Fibroblast of skin of back (primary cell): ENCODE measurements around the gene KRT4.
"Not testable (repeated sequence)": the region's sequence is repeated elsewhere in the genome, so short reads cannot be mapped to it uniquely, and the experiment has no call there.

Experiments
- DNase-seq: peaks from one replicate; pipeline ENCODE4 v3.0.0-alpha.2; 2013

KRT4 gene

DNA sequence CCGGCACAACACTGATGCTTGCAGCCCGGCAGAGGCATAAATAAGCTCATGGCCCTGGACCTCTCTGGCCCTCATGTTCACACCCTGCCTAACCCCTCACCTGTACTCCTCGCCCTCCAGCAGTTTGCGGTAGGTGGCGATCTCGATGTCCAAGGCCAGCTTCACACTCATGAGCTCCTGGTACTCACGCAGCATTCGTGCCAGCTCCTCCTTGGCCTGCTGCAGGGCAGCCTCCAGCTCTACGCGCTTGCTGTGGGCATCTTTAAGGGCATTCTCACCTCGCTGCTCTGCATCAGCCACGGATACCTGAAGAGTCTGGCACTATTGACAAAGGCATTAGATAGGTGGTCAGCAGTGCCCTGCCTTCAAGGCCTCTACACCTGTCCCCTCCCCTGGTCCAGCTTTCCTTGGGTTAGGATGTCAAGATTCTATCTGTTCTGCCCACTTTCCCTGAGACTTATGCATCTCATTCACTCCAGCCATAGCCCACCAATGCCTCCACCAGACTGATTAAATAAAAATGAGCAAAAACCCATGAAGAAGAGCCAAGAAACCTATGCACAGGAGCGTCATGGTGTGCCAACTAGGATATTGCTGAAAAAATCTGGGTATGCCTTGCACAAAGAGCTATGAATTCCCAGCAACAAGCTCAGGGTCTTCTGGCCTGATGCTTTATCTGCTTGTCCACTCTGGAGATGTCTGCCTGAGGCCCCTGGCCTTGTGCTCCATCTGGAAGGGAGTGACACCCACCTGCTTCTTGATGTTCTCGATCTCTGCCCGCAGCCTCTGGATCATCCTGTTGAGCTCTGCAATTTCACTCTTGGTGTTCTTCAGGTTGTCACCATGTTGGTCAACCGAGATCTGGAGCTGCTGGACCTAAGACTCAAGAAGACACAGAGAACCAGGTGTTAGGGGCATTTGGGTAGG is 6.1 kb downstream of the KRT4 start:
- no peak for DNase-seq

DNA sequence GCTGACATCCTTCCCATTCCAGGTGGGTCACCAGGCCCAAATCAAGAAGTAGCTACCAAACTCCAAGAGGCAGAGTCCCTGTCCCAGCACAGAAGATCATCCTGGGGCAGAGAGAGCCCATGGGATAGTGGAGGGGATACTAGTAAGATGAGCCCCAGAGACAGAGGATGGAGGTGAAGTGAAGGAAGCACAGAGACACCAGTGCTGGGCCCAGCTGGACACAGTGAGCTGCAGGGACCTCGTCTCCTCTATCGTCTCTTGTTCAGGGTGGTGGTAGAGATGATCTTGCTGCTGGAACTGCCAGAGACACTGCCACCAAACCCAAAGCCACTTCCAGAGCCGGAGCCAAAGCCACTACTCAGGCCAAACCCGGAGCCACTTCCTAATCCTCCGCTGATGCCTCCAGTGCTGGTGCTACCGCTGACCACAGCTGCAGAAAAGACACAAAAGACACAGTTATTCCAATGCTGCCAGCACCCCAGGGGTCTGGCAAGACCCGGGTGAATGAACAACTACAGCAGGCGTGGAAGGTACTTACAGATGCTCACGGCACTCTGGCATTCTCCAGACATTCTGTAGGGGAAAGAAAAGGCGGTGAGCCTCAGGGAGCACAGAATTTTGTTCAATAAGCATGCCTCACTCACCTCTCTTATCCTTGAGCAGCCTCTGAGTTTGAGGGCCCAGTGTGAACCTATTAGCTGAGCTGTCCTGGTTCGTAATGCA is 6.9 kb downstream of the KRT4 start:
- DNase-seq, result no peak

DNA sequence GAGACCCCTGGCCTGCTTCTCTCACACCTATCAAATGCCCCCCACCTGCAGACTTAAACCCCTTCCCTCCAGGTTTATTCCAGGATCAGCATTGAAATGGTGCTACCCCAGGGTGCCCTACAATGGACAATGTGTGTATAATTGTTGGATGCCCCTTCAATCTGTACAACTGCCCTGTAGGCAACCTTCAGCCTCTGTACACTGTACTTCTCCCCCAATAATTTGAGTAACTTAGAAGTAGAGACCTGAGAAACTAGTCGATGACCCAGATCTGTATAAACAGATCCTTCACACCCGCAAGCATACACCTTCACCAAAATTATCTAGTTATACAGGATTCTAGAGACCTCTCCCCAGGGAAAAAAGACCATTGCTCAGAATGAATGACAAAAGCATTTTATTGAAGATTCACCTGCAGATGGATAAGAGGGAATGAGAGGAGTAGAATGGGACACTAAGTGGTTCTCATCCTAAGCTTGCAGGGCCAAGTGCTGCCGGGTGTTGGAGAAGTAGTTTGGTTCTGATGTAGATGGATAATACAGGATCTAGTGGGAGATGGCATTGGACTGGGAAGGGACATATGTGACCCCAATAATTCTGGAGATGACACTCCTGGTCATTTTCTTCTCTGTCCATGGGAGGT is 7.6 kb downstream of the KRT4 start:
- no peak for DNase-seq

DNA sequence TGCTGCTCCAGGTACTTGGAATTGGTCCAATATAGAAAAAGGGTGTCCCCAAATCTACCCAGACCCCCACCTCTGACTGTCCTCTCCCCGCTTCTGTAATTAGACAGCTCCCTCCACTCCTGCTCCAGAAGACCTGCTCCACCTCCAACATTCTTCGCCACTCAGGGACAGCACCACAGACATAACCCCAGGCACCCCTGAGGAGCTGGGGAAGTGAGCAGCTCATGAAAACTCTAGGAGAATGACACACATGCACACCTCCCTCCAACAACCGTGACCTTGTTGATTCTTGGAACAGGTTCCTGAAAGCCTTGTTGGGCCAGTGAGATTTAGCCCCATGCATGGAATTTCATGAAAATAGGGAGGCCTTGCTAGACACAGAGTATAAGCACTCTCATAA is 8.2 kb downstream of the KRT4 start:
- DNase-seq, result no peak

DNA sequence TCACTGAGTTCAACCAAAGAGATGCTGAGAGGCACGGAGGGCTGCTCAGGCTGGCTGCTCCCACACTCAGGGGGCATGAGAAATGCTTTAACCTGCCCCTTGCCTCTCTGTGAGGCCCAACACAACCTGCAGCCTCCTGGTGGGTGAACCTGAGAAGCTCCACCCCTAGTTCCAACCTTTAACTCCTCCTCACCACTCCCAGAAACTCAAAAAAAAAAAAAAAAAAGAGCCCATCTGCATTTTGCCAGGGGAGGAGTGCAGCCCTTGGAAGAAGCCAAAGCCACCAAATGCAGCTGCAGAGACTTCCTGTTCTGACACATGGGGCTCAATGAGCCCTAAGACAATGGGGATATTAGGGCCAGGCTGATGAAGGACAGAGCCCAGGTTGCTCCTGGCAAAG is 8.9 kb downstream of the KRT4 start:
- DNase-seq, result no peak

DNA sequence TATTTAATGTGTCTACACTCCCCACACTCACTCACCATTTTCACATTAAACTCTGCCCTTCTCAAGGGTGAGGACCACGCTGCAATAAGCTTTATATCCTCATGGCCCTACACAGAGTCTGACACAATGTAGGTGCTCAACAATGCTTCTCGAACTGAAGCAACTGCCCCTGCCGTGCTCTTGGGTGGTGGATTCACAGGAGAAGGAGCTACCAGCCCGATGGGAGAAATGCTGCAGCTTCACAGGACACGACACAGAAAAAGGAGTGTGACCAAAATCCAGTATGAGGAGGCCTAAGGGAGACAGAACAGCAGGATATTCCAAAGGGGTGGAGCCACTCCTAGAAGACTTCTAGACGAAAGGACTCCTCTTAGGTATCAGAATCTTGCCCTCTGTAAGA is 11.5 kb downstream of the KRT4 start:
- DNase-seq, result no peak

DNA sequence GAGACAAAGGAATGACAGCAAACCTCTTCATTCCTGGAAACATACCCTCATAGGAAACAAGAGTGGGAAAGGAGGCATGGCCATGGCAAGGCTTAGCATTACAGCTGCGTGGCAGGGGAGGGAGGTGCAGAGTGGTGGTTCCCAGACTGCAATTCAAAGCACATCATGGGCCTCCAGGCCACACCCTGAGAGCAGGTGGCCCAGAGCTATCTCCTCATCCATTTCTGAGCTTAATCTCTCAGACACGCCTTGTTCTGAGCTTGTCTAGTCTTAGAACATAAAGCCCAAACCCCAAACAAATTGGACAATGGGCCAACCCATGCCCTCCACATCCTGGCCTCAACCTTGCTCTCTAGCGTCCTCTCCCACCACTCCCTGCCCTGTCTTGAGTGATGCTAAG is 12.1 kb downstream of the KRT4 start:
- DNase-seq, result no peak

DNA sequence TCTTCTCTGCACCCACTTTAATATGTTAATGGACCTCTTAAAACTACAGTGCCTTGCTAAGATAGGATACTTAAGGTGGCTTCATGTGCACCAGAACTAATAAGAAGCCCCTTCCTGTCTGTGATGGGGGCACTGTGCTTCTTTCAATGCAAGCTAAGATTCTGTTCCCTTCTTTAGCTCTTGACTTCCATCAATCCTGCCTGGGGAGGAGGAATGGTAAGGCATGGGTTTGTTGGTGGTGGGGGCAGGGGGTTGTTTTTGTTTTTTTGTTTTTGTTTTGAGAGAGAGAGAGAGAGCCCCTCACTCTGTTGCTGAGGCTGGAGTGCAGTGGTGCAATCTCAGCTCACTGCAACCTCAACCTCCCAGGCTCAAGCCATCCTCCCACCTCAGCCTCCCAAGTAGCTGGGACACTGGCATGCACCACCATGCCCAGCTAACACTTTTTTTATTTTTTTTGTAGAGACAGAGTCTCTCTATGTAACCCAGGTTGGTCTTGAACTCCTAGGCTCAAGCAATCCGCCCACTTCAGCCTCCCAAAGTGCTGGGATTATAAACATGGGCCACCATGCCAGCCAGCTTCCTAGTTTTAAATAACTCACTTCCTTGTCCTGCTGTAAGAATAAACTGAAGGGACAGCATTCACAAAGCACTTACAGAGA is 13.5 kb downstream of the KRT4 start:
- DNase-seq, result no peak

DNA sequence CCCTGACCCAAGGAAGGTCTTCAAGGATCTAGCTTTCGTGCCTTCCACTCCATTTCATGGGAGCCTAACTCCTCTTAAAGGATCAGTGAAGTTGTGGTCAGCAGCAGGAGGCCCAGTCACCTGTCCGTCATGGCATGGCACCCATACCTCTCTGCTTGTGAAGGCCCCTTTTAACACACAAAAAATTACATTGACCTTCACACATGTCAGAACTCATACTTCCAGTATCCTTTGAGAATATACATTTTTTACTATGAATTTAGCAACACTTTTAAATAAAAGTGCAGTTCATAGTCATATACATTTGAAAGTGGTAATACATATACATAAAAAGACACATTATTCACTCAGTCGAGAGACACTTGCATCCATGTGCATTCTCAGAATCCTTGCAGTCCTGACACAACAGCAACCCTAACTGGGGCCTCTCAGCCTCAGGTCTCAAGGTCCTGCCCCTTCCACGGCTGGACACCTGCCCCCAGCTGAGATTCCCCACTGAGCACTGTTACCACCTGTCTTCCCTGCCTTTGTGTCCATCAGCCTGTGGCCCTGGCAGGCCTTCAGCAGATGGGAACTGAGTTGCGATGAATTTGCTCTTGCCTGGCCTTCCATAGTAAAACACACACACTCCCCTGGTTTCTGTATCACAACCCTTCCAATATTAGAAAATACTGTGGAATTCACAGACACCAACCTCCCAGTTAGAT is 14.3 kb downstream of the KRT4 start:
- DNase-seq, result no peak

DNA sequence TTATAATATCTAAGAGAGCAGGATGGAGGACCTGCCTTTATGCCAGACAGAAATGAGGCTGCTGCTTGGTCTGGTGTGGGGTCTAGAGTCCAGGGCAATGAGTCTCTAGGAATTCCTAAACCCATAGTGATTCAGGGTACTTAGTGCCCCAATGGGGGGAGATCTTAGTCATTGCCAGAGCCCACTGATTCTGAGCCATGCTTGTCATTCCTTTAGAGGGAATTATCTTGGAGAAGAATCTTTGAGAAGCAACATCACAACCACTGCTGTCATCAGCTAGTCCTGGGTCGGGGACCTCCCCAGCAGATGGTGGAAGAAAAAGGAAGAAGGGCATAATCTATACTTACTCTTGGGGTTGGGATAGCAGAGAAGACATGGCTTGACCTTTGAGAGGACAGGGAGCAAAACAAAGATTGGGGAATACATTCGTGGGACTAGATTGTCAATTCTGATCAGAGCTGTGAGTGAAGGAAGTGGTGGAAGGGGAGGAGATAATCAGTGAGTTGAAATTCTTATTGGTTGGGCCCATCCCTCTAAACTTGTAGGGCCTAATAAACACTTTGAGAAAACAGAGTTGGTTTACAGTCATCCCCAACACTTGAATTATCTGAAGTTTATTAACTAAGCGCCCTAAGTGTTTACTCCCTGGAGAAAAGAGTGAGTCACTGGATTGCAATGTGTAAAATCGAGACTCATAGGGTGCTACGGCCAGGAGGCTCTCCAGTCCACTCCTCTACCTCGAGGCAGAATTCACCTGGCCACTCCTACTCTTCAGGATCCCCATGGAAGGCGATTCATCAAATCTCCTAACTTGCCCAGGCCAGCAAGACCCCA is 15.0 kb downstream of the KRT4 start:
- peak; percentile 82 for DNase-seq

DNA sequence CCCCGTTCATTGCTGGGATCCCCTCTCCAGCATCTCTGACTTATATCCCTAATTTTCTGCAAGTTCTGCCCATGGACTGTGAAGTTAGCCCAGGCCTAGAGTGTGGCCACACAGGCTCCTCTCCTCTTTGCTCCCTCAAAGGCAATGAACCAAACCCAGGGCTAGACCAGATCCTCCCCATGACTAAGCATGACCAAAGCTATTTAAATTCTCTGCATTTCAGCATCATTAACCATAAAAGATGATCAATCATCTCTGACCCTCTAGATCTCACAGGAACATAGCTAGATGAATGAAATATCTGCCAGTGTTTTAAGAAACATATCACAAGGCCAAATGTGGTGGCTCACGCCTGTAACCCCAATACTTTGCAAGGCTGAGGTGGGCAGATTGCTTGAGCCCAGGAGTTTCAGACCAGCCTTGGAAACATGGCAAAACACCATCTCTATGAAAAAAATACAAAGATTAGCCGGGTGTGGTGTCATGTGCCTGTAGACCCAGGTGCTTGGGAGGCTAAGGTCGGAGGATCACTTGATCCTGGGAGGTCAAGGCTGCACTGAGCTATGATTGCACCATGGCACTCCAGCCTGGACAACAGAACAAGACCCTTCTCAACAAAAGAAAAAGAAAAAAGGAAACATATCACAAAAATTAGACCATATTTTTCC is 15.8 kb downstream of the KRT4 start:
- DNase-seq, result peak; percentile 75

DNA sequence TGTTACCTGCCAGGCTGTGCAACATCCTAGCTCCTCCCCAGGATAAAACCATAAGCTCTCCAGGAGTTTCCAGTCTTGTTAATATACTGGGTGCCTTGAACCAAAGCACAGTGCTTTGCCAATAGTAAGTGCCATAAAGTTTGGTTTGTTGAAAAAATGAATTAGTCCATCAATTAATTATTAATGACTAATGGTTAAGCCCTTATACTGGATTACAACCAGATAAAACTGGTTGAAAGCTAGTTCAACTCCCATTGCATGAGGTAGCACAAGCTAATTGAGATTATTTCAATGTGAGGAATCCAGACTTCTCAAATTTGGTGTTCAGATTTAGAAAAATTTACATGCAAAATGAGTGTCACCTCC is 16.4 kb downstream of the KRT4 start:
- DNase-seq, result no peak

DNA sequence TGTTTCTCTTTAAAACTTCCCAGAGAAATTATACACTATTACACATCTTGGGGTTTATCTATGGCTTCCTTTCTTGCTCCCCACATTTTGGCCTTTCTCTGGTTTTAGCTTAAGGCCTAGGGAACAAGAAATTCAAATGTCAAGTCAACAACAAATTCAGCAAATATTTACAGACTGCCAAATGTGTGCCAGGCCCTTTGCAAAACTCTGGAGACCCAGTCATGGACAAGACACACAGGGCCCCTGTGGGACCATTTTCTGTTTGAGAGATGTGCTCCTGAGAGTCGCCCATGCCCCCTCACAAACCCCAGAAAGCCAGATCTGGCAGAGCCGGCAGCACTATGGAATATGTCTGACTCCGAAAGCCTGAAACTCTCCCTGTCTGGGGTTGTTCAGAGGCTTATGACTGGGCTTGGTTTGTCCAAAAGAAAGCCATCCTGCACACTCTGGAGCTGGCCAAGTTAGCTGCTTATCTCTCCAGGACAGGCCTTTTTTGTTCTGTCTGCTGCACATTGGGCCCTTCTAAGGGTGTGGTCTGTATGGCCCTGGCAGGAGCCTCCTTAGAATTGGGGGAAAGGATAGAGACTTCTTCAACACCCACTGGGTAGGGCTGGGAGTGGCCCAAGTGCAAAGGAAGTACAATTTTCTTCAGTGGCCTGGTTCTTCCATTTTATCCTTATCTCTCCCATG is 16.9 kb downstream of the KRT4 start:
- no peak for DNase-seq

DNA sequence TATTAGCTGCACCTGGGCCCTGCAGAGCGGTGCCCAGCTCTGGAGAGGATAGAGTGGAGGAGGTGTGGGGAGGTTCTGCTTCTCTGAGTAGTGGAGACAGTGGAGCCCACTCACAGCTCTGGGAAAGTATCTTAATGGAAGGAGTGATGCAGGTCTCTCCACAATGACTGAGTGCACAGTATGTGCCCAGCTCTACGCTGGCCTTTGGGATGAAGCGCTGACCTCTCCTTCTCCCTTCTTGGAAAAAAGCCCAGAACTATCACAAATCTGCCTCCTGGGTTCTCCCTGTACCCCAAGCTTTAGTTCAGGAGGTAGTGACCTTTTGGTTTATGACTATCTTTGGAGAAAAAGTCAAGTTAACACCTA is 17.5 kb downstream of the KRT4 start:
- DNase-seq, result no peak

DNA sequence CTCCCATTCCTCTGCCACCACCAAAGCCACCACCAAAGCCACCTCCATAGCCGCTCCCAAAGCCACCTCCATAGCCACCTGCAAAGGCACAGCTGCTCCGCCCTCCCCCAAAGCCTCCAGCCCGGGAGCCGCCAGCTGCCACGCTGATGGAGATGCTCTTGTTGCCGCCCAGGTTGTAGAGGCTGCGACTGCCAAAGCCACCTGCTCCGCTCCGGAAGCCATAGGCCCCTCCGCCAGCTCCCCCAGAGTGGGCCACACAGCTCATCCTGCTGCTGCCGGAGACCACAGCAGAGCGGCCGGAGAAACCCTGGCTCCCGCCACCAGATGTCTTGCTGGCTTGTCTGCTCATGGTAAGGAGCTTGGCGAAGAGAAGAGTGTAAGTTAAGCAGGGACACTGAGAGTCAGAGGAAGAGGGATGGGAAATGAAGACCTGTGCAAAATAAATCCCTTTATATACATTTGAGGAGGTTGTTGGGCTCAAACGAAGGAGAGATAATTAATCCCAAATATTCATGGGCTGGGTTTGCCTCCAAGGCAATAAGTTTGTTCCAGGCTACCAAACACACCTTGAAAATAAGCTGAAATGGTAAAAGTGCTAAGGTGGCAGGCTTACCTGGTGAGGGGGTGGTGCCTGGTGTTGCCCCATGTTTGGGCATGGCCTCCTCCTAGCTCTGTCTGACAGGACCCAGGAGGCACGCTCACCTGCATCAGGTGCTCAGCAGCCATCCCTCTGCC is 18.1 kb downstream of the KRT4 start, which contains the start of gene KRT3:
Gene KRT3 (minus strand): TSS at position 424 of the 735 bp plus-strand sequence. CDS start 75 bp downstream, at position 349.
- DNase-seq, result no peak

DNA sequence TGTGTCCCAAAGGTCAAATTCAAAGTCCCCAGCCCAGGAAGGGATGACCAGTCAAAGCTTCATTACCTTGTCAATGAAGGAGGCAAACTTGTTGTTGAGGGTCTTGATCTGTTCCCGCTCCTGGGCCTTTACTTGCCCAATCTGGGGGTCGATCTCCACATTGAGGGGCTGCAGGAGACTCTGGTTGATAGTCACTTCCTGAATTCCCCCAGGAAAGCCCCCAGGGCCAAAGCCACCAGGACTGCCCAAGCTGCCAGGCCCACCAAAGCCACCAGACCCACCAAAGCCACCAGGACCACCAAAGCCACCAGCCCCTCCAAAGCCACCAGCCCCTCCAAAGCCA is 18.6 kb downstream of the KRT4 start:
- DNase-seq, result not testable (repeated sequence)

DNA sequence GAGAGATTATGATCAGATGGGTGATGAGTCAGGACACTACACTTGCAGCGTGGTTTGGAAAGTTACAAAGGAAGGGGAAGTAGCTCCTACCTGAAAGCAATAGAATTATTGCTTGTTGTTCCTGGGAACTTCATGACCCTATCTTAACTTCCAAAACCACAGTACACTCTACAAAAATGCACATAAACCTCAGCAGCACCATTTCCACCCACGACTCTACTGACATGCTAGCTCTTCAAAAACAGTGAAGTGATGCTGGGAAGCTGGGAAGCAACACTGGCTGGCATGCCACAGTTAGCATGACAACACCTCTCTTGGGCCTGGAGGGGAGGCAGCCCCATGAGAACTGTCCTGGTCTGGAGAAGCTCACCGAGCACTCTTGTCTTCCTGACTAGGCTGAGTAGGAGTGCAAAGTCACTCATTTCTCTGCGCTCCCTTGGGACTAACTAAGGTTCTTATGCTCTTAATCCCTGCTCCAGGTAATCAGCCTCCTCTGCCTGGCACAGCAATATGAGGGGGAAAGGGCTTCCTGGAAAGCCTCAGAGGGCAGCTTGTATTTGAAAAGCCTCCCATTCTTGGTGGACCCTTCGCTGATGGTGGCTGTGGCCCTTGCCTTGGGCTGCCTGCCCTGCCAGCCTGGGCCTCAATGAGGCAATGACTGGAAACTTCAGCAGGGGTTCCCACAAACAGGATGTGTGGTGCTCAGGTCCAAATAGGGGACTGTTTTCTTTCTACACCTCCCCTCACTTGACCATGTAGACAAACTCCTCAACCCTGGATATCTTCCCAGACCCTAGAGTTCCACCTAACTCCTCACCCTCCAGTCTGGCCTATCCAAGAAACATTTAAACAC is 19.2 kb downstream of the KRT4 start:
- peak; percentile 10 for DNase-seq
